SK-N-SH treated with all-trans-retinoic acid at 6 μM for 48 hours (cell line): ENCODE measurements around the gene ASB6.

Experiments
- ARNTL ChIP-seq: fragments of 450-650 bp; formaldehyde crosslinking; IDR thresholded peaks from 2 replicates; pipeline ENCODE4 v1.5.0; 2020; ENCODE audit warnings: low read depth, mild to moderate bottlenecking, moderate library complexity, borderline replicate concordance
- BACH2 ChIP-seq: fragments of 250-450 bp; sonication (Bioruptor Pico); IDR thresholded peaks from 2 replicates; pipeline ENCODE4 v1.9.0; 2021; ENCODE audit warnings: mild to moderate bottlenecking, borderline replicate concordance
- GLIS3 ChIP-seq: fragments of 250-450 bp; sonication (Bioruptor Pico); IDR thresholded peaks from 2 replicates; pipeline ENCODE4 v1.5.0; 2020; ENCODE audit warnings: mild to moderate bottlenecking, moderate library complexity
- ISL1 ChIP-seq: fragments of 250-450 bp; sonication (Bioruptor Pico); IDR thresholded peaks from 2 replicates; pipeline ENCODE4 v2.1.2; 2022; ENCODE audit warnings: mild to moderate bottlenecking, moderate library complexity
- PATZ1 ChIP-seq: fragments of 250-450 bp; sonication (Bioruptor Pico); IDR thresholded peaks from 2 replicates; pipeline ENCODE4 v1.8.0; 2020; ENCODE audit warnings: mild to moderate bottlenecking, moderate library complexity, borderline replicate concordance
- PPARA ChIP-seq: fragments of 250-450 bp; sonication (Bioruptor Pico); IDR thresholded peaks from 2 replicates; pipeline ENCODE4 v1.5.0; 2020; ENCODE audit warnings: mild to moderate bottlenecking, borderline replicate concordance
- RARB ChIP-seq: fragments of 250-450 bp; sonication (Bioruptor Pico); IDR thresholded peaks from 2 replicates; pipeline ENCODE4 v1.8.0; 2021; ENCODE audit warnings: mild to moderate bottlenecking, moderate library complexity
- TCF4 ChIP-seq: fragments of 250-450 bp; sonication (Bioruptor Pico); IDR thresholded peaks from 2 replicates; pipeline ENCODE4 v1.8.0; 2021; ENCODE audit warnings: mild to moderate bottlenecking, moderate library complexity, borderline replicate concordance
- ZC3H10 ChIP-seq: fragments of 250-450 bp; sonication (Bioruptor Pico); IDR thresholded peaks from 2 replicates; pipeline ENCODE4 v1.5.1; 2021; ENCODE audit warnings: mild to moderate bottlenecking, moderate library complexity
- ZFP3 ChIP-seq: fragments of 250-450 bp; sonication (Bioruptor Pico); IDR thresholded peaks from 2 replicates; pipeline ENCODE4 v1.5.0; 2020; ENCODE audit warnings: mild to moderate bottlenecking, moderate library complexity
- ZFP30 ChIP-seq: fragments of 450-650 bp; formaldehyde crosslinking; IDR thresholded peaks from 2 replicates; pipeline ENCODE4 v1.5.0; 2022; ENCODE audit warnings: mild to moderate bottlenecking, moderate library complexity

- TF ChIP-seq BACH2 (CRISPR knock-in tag) (no peak), ZFP30 (CRISPR knock-in tag) (no peak), RARB (no peak), TCF4 (CRISPR knock-in tag) (no peak), ARNTL (CRISPR knock-in tag) (no peak), GLIS3 (CRISPR knock-in tag) (no peak), ZC3H10 (CRISPR knock-in tag) (no peak), PATZ1 (CRISPR knock-in tag) (no peak), PPARA (CRISPR knock-in tag) (no peak), ZFP3 (no peak), ISL1 (no peak)
Observed at GRCh38 chr9:129606161-129607026, 35.6 kb downstream of the ASB6 start.
